Germinal center (tissue), 1 donor: ENCODE results near the gene LRCH2.
"Not testable (repeated sequence)": the region's sequence is repeated elsewhere in the genome, so short reads cannot be mapped to it uniquely, and the experiment has no call there.

ENCODE experiments used
- DNase-seq: peaks from one replicate; pipeline ENCODE4 v3.0.0; 2012; ENCODE audit warnings: mixed read lengths, low spot score

The LRCH2 gene

DNA sequence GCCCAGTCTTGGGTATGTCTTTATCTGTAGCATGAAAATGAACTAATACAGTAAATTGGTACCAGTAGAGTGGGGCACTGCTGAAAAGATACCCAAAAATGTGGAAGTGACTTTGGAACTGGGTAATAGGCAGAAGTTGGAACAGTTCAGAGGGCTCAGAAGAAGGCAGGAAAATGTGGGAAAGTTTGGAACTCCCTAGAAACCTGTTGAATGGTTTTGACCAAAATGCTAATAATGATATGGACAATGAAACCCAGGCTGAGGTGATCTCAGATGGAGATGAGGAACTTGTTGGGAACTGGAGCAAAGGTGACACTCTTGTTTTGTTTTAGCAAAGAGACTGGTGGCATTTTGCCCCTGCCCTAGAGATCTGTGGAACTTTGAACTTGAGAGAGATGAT, 24.3 kb downstream of the LRCH2 start:
- DNase-seq: not testable (repeated sequence)

GRCh38 chrX:115204040-115204439, 29.9 kb downstream of the LRCH2 start:
- no peak for DNase-seq

- DNase-seq: no peak
These were observed 41.6 kb downstream of the LRCH2 start for GRCh38 chrX:115192244-115192700.

GRCh38 chrX:115191490-115192243, 42.2 kb downstream of the LRCH2 start:
- no peak for DNase-seq

DNA sequence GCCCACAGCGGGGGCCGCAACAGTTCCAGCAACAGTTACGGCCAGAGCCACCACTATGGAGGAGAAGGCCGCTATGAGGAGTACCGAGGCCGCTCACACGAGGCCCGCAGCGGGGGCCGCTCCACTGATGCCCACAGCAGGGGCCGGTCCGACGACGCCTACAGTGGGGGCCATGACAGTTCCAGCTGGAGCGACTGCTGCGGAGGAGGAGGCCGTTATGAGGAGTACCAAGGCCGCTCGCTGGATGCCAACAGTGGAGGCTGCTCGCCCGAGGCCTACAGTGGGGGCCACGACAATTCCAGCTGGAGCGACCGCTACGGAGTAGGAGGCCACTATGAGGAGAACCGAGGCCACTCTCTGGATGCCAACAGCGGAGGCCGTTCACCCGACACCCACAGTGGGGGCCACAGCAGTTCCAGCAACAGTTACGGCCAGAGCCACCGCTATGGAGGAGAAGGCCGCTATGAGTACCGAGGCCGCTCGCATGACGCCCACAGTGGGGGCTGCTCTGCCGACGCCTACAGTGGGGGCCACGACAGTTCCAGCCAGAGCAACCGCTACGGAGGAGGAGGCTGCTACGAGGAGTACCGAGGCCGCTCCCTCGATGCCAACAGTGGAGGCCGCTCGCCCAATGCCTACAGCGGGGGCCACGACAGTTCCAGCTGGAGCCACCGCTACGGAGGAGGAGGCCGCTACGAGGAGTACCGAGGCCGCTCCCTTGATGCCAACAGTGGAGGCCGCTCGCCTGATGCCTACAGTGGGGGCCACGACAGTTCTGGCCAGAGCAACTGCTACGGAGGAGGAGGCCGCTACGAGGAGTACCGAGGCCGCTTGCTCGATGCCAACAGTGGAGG, 43.0 kb downstream of the LRCH2 start:
- DNase-seq: no peak

DNA sequence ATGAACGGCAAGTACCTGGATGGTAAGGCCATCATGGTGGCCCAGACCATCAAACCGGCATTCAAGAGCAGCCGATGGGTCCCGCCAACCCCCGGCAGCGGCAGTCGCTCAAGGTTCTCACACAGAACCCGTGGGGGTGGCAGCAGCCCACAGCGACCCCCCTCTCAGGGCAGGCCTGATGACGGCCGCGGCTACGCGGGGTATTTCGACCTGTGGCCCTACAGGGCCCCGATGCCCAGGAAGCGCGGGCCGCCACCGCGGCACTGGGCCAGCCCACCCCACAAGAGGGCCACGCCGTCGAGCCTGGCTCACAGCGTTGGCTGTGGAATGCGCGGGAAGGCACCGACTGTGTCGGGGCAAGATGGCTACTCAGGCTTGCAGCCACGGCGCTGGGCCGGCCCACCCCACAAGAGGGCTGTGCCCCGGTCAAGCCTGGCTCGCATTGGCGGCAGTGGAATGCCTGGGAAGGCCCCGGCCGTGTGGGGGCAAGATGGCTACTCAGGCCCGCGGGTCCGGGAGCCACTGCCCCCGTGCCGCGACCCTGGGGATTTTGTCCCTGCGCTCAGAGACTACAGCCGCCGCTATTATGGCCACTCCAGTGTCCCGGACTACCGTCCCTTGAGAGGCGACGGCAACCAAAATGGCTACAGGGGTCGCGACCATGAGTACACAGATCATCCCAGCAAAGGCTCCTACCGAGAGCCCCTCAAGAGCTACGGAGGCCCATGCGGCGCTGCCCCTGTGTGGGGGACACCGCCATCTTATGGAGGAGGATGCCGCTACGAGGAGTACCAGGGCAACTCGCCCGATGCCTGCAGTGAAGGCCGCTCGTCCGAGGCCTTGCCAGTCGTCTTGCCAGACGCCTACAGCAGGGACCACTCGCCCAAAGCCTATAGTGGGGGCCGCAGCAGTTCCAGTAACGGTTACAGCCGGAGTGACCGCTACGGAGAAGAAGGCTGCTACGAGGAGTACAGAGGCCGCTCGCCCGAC, 44.0 kb downstream of the LRCH2 start:
- no peak for DNase-seq

DNA sequence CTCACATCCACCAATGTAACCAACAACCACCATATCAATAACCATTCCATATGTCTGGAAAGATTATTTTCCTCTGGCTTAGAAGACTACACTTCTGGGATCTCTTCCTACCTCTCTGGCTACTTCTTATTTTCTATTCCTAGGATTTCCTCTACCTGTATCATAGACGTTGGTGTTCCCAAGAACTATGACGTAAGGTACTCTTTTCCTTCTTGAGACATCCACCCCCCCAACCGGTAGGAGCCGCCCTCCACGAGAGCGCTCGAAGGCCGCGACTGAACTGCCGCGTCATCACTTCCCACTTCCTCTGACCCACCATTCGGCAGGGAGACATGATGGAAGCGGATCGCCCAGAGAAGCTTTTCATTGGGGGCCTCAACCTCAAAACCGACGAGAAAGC, 44.8 kb downstream of the LRCH2 start, which contains the start of gene RBMXL3:
RBMXL3 (plus strand) TSS at position 301 of the 400 bp plus-strand sequence; CDS start at position 333, 32 bp downstream.
- DNase-seq: no peak

DNA sequence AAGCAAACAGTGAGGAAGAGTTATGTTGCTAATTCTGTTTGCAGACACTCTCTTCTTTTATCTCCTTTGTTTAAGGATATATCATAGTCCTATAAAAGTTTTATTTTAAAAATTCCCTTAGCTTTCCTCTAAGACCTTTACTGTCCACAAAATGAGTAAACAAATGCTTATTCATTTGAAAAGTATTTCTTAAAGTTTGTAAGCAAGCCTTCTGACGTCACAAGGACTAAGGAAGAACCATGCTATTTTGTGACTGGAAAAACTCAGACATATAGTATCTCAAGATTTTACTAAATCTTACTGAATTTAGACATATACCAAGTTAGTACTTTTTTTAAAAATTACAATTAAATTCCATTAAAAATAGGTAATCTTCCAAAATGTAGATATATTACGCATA, 49.9 kb downstream of the LRCH2 start:
- no peak for DNase-seq

- no peak for DNase-seq
These were observed 55.4 kb downstream of the LRCH2 start for GRCh38 chrX:115178473-115178872.

DNA sequence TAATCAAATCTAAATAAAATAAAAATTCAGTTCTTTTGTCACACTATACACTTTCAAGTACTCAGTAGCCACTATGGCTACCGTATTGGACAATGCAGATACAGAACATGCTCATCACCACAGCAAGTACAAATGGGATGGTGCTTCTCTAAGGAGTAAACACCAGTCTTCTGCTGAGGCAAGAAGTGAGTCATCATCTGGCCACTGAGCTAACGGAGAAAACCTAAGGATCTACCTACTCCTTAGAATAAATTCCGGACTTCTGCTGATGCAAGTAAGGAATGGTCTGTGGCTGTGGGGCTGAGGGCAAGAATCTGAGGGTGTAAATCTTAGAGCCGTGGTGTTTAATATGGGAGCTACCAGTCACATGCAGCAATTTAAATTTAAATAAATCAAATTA, 56.0 kb downstream of the LRCH2 start:
- no peak for DNase-seq

- no peak for DNase-seq
These were observed 59.3 kb downstream of the LRCH2 start for GRCh38 chrX:115174548-115174947.

DNA sequence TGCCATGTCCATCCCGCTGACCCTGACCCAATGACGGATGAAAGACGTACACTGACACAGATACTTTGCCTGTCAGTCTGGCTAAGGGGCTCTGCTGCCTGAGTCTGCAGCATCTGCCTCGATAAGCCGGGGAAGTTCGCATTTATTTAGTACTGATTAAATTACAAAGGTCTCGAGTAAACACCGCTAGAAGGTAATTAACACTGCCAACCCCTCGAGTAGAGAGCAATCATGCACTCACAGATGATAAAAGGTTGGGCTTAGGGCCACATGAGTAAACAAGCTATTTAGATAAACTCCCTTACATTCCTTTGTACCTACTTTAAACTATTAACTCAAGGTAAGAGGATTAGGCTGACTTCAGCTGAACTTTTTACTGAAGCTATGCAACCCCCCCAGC, 60.7 kb downstream of the LRCH2 start:
- no peak for DNase-seq

DNA sequence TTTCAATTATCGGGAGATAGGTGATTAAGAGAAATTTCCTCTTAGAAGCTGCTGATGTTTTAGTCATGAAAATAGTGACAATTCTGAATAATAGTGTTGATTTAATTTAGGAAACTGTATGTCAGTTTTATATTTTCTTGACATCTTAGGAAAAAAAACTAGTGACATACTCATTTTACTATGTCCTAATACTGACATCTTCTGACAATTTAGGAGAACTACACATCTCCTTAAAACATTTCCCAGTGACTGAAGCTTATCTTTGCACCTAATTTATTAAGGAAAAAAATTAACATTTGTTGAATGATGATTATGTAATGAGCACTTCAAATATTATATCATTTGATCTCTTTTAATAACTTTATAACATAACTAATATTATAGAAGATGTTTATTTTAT, 86.7 kb downstream of the LRCH2 start:
- no peak for DNase-seq

- DNase-seq: no peak
These were observed 91.8 kb downstream of the LRCH2 start for GRCh38 chrX:115142057-115142456.

DNA sequence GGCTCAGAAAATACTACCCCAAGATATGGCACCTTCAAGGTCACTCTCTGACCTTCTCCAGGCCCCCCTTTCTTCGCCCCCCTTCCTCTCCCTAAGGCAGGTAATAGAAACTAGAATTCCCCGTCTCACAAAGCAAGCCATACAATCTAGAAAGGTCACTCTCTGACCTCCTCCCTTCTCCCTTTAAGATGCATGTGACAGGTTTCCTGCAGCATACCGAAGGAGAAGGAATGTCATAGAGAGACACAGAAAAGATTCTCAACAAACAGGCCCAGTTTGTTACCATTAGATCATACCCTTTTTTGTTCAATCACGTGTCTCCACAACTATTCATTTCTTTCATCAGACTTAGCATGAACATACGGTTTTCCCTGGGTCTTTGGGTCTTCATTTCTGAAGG, 95.9 kb downstream of the LRCH2 start:
- DNase-seq: no peak

DNA sequence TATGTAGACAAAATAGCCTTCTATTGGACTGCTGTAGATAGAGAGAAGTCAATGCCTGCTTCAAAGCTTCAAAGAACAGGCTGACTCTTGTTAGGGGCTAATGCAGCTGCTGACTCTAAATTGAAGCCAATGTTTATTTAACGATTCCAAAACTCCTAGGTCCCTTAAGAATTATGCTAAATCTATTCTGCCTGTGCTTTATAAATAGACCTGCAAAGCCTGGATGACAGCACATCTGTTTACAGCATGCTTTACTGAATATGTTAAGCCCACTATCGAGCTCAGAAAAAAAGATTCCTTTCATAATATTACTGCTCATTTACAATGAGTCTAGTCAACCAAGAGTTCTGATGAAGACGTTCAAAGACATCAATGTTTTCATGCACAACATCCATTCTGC, 99.5 kb downstream of the LRCH2 start:
- no peak for DNase-seq

DNA sequence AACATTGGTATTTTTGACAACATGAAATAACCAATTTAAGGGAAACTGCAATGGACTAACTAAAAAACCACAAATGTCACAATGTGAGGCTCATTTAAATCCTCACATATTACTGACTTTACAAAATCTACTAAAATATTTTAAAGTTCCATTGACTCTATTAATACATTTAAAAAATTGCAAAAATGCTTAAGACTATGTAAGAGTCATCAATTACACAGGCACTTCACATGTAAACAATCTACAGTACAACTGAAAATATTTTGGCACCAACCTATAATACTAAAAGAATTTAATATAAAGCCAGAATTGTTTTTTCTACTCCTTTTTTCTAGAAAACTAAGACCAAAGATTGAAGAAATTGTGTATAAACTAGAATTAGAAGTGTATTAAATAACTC, 121.5 kb downstream of the LRCH2 start:
- no peak for DNase-seq

DNA sequence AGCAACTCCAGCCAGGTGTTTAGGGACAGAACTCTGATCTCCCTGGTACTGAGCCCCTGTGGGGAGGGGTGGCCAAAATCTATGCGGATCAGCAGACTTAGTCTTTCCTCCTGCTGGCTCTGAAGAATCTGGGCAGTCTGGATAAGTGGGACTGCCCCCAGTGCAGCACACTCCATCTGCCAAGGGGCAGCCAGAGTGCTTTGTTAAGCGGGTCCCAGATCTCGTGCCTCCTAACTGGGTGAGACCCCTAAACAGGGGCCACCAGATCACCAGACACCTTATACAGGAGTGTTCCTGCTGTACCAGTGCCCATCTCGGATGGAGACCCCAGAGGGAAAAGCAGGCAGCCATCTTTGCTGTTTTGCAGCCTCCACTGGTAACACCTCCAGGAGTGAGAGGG, 135.0 kb downstream of the LRCH2 start:
- no peak for DNase-seq

DNA sequence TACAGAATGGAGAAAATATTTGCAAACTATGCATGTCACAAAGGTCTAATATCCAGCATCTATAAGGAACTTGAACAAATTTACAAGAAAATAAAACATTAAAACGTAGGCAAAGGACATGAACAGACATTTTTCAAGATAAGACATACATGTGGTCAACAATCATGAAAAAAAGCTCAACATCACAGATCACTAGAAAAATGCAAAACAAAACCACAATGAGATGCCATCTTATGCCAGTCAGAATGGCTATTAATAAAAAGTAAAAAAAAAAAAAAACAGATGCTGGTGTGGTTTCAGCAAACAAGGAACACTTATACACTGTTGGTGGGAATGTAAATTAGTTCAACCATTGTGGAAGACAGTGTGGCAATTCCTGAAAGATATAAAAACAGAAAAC, 140.7 kb downstream of the LRCH2 start:
- no peak for DNase-seq

GRCh38 chrX:115089419-115089818, 144.5 kb downstream of the LRCH2 start:
- DNase-seq: no peak

DNA sequence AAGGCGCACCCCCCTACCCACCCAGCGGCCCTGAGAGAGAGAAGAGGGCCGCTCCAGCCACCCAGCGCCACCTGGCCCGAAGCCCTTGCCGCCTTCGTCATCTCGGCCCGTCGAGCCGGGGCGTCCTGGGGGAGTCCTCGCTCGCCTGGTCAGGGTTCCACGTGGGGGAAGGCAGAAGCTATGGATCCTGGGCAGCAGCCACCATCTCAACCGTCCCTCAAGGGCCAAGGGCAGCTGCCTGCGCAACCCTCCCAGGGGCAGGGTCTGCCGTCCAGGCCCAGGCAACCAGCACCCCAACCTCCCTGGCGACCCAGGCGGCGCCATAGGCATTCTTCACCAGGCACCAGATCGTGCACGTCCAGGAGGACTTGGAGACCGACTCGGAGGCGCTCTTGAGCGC, 165.0 kb downstream of the LRCH2 start:
- no peak for DNase-seq

GRCh38 chrX:115067812-115068211, 166.1 kb downstream of the LRCH2 start:
- no peak for DNase-seq
